Measurements from ENCODE around the gene VWA8. TPM values are rescaled to one million over a fixed set of nuclear protein-coding genes. Genes with fewer than 3 reads are reported as not detected.
"Not testable (repeated sequence)": the region's sequence is repeated elsewhere in the genome, so short reads cannot be mapped to it uniquely, and the experiment has no call there.

Gene VWA8
- polyA plus RNA-seq, 1 donor (not counting 4 experiments of a cell fraction or from before 2014, with no cell fraction given), result 17.8 TPM

DNA sequence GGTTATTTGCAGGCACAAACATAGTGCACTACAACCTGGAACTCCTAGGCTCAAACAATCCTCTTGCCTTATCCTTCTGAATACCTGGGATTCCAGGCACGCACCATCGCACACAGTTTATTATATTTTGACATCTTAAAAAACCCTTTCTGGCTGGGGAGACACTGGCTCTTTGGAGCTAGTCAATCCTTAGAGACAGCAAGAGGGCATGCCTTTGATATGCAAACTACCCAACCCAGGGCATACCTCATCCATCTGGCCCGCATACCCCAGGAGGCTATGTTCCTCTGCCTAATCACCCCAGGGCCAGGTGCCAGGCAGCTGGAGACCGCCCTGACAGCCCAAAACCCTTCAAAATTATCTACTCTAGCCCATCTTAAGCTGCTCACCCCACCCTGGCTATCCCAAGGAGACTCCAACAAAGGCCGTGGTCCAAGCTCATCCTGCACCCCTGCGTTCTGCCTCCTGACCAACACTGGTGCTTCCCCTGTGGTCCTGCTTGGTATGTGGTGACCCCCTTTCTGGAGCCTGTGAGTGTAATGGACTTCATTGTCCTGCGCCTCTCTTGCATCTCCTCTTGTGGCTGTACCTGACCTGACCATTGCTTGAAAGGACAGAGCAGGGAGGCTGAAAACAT is 417.1 kb downstream of the VWA8 start:
- H3K9me3 ChIP-seq (ENCODE audit: control insufficient read depth, low read depth, low read length), result peaks cover 3% of the 10 kb centered on the region
- no peak overlapping the region for H3K27ac ChIP-seq (ENCODE audit: control insufficient read depth, insufficient read depth, low read length)
- dilution Hi-C loops (cut with MboI; ENCODE audit: extremely low pct_ligation_motif_present, low sequenced_read_pairs), result no loop called here
- no peaks in the 10 kb centered on the region for H3K36me3 ChIP-seq (ENCODE audit: control insufficient read depth in 2 of 2, extremely low read depth in 1 of 2, insufficient read depth in 2 of 2, low read length in 2 of 2)
- no peak overlapping the region for H3K4me3 ChIP-seq (ENCODE audit: control insufficient read depth in 2 of 3, extremely low read depth in 1 of 3, insufficient read depth in 2 of 3, low read depth in 1 of 3, low read length in 3 of 3)
- peaks cover 11% of the 10 kb centered on the region for H3K27me3 ChIP-seq (ENCODE audit: control insufficient read depth, extremely low read depth, insufficient read depth, low read length)
- no peak overlapping the region for H3K9ac ChIP-seq (ENCODE audit: control insufficient read depth, extremely low read depth, insufficient read depth, low read length)
- H3K4me2 ChIP-seq (ENCODE audit: control insufficient read depth, extremely low read depth, insufficient read depth, low read depth, low read length), result no peak overlapping the region
- H3K4me1 ChIP-seq (ENCODE audit: control insufficient read depth, extremely low read depth, insufficient read depth, low read length), result peaks cover 35% of the 10 kb centered on the region
- no peaks in the 10 kb centered on the region for H3K79me2 ChIP-seq (ENCODE audit: control insufficient read depth, insufficient read depth, low read length)
- TF ChIP-seq CTCF (optimal IDR thresholded peaks at IDR 0.05 in 1 of 3, IDR thresholded peaks at IDR 0.05 in 1 of 3, conservative IDR thresholded peaks at IDR 0.05 in 1 of 3; ENCODE audit: extremely low read depth in 1 of 3, insufficient read depth in 2 of 3, low read length in 3 of 3), result no peak
- no peak for TF ChIP-seq EZH2 (IDR thresholded peaks at IDR 0.05; ENCODE audit: low read length)
- FAIRE-seq (no peak), DNase-seq (ENCODE audit: low read depth, low spot score) (no peak)
- no peaks in the 10 kb centered on the region for H4K20me1 ChIP-seq (ENCODE audit: control insufficient read depth, extremely low read depth, insufficient read depth, low read length)
- H3K9me1 ChIP-seq (ENCODE audit: control insufficient read depth, extremely low read depth, insufficient read depth, low read length), result no peaks in the 10 kb centered on the region
- H2AFZ ChIP-seq (ENCODE audit: control insufficient read depth, low read length), result no peak overlapping the region

GRCh38 chr13:41542799-41543198 is 418.1 kb downstream of the VWA8 start:
- H3K27me3 ChIP-seq (ENCODE audit: control insufficient read depth, extremely low read depth, insufficient read depth, low read length), result peaks cover 11% of the 10 kb centered on the region
- dilution Hi-C loops (cut with MboI; ENCODE audit: extremely low pct_ligation_motif_present, low sequenced_read_pairs), result not testable (repeated sequence)

DNA sequence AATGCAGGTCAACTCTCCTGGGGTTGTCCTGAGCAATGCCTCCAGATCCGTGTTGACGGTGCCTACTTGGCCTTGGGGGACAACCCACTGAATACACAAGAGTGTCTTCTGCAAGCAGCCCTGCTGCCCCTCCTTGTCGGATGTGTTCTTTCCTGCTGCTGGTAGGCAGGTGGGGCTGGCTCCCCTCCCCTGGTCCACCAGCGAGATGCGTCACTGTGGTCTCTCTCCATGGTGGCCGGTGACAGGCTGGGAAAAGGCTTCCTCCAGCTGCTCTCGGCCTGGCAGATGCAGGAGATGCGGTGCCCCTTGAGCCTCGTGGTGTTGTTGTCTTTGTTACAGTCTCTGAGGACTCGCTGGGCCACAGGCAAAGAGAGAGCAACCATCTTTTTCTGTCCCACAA is 418.6 kb downstream of the VWA8 start:
- Histone ChIP-seq H2AFZ (ENCODE audit: control insufficient read depth, low read length) (no peak overlapping the region), H3K27ac (ENCODE audit: control insufficient read depth, insufficient read depth, low read length) (no peak overlapping the region), H3K36me3 (ENCODE audit: control insufficient read depth in 2 of 2, extremely low read depth in 1 of 2, insufficient read depth in 2 of 2, low read length in 2 of 2) (no peaks in the 10 kb centered on the region), H3K9me1 (ENCODE audit: control insufficient read depth, extremely low read depth, insufficient read depth, low read length) (no peaks in the 10 kb centered on the region), H3K27me3 (ENCODE audit: control insufficient read depth, extremely low read depth, insufficient read depth, low read length) (peaks cover 11% of the 10 kb centered on the region), H3K9me3 (ENCODE audit: control insufficient read depth, low read depth, low read length) (peaks cover 3% of the 10 kb centered on the region), H3K4me1 (ENCODE audit: control insufficient read depth, extremely low read depth, insufficient read depth, low read length) (peaks cover 29% of the 10 kb centered on the region), H3K9ac (ENCODE audit: control insufficient read depth, extremely low read depth, insufficient read depth, low read length) (no peak overlapping the region), H4K20me1 (ENCODE audit: control insufficient read depth, extremely low read depth, insufficient read depth, low read length) (no peaks in the 10 kb centered on the region), H3K4me2 (ENCODE audit: control insufficient read depth, extremely low read depth, insufficient read depth, low read depth, low read length) (no peak overlapping the region), H3K79me2 (ENCODE audit: control insufficient read depth, insufficient read depth, low read length) (no peaks in the 10 kb centered on the region), H3K4me3 (ENCODE audit: control insufficient read depth in 2 of 3, extremely low read depth in 1 of 3, insufficient read depth in 2 of 3, low read depth in 1 of 3, low read length in 3 of 3) (no peak overlapping the region)
- dilution Hi-C loops (cut with MboI; ENCODE audit: extremely low pct_ligation_motif_present, low sequenced_read_pairs), result no loop called here
- FAIRE-seq (no peak), DNase-seq (ENCODE audit: low read depth, low spot score) (no peak)
- no peak for TF ChIP-seq EZH2 (IDR thresholded peaks at IDR 0.05; ENCODE audit: low read length)
- TF ChIP-seq CTCF (optimal IDR thresholded peaks at IDR 0.05 in 1 of 3, IDR thresholded peaks at IDR 0.05 in 1 of 3, conservative IDR thresholded peaks at IDR 0.05 in 1 of 3; ENCODE audit: extremely low read depth in 1 of 3, insufficient read depth in 2 of 3, low read length in 3 of 3), result no peak

More at GRCh38 chr13:41542799-41543198, 418.1 kb downstream of the VWA8 start:
- DNase-seq (ENCODE audit: low read depth, low spot score); H3K79me2 ChIP-seq (ENCODE audit: control insufficient read depth, insufficient read depth, low read length); H3K4me3 ChIP-seq (ENCODE audit: control insufficient read depth in 2 of 3, extremely low read depth in 1 of 3, insufficient read depth in 2 of 3, low read depth in 1 of 3, low read length in 3 of 3); H3K9me1 ChIP-seq (ENCODE audit: control insufficient read depth, extremely low read depth, insufficient read depth, low read length); H4K20me1 ChIP-seq (ENCODE audit: control insufficient read depth, extremely low read depth, insufficient read depth, low read length); H3K9me3 ChIP-seq (ENCODE audit: control insufficient read depth, low read depth, low read length); H3K9ac ChIP-seq (ENCODE audit: control insufficient read depth, extremely low read depth, insufficient read depth, low read length); H3K36me3 ChIP-seq (ENCODE audit: control insufficient read depth in 2 of 2, extremely low read depth in 1 of 2, insufficient read depth in 2 of 2, low read length in 2 of 2); FAIRE-seq; H2AFZ ChIP-seq (ENCODE audit: control insufficient read depth, low read length); H3K4me2 ChIP-seq (ENCODE audit: control insufficient read depth, extremely low read depth, insufficient read depth, low read depth, low read length); H3K27ac ChIP-seq (ENCODE audit: control insufficient read depth, insufficient read depth, low read length): not testable (repeated sequence)
- peaks cover 34% of the 10 kb centered on the region for H3K4me1 ChIP-seq (ENCODE audit: control insufficient read depth, extremely low read depth, insufficient read depth, low read length)
